Endodermal cell (in vitro differentiated cells): ENCODE measurements around the gene KLHDC9. TPM values are rescaled to one million over a fixed set of nuclear protein-coding genes. Genes with fewer than 3 reads are reported as not detected.

Source experiments
- DNase-seq: peaks from one replicate; pipeline ENCODE4 v3.0.0-alpha.2; 2017
- H3K27ac ChIP-seq: 2 replicates; pipeline ENCODE4 v1.5.1; 2013; ENCODE audit warnings: mild to moderate bottlenecking, low read depth, low read length, moderate library complexity
- H3K27me3 ChIP-seq: 2 replicates; pipeline ENCODE4 v1.6.1; 2013; ENCODE audit warnings: mild to moderate bottlenecking, low read length, moderate library complexity; ENCODE audit not compliant: insufficient read depth, control insufficient read depth, poor library complexity, severe bottlenecking
- H3K36me3 ChIP-seq: 2 replicates; pipeline ENCODE4 v1.7.0; 2013; ENCODE audit warnings: mild to moderate bottlenecking, low read length, moderate library complexity; ENCODE audit not compliant: control insufficient read depth, insufficient read depth
- H3K4me1 ChIP-seq: one replicate; pipeline ENCODE4 v1.7.0; 2013; ENCODE audit warnings: low read length; ENCODE audit not compliant: control insufficient read depth, insufficient read depth
- H3K4me3 ChIP-seq: 2 replicates; pipeline ENCODE4 v1.5.1; 2013; ENCODE audit warnings: mild to moderate bottlenecking, low read length, moderate library complexity
- H3K9ac ChIP-seq: 2 replicates; pipeline ENCODE4 v1.6.1; 2013; ENCODE audit warnings: mild to moderate bottlenecking, low read length, moderate library complexity; ENCODE audit not compliant: poor library complexity, severe bottlenecking; ENCODE audit errors: extremely low read depth
- H3K9me3 ChIP-seq: 2 replicates; pipeline ENCODE4 v1.6.1; 2013; ENCODE audit warnings: mild to moderate bottlenecking, low read length, moderate library complexity; ENCODE audit not compliant: control insufficient read depth
- H3K27ac Mint-ChIP-seq: 2 replicates; pipeline ENCODE4 v1.8.0; 2020; ENCODE audit warnings: mixed read lengths
- H3K27me3 Mint-ChIP-seq: 2 replicates; pipeline ENCODE4 v1.8.0; 2021; ENCODE audit warnings: mild to moderate bottlenecking, mixed read lengths; ENCODE audit not compliant: insufficient read depth
- H3K36me3 Mint-ChIP-seq: 2 replicates; pipeline ENCODE4 v1.8.0; 2020; ENCODE audit warnings: low read depth, mixed read lengths
- H3K4me1 Mint-ChIP-seq: 2 replicates; pipeline ENCODE4 v1.8.0; 2020; ENCODE audit warnings: mixed read lengths
- H3K4me3 Mint-ChIP-seq: 2 replicates; pipeline ENCODE4 v1.8.0; 2020; ENCODE audit warnings: mild to moderate bottlenecking, moderate library complexity, mixed read lengths
- H3K9me3 Mint-ChIP-seq: 2 replicates; pipeline ENCODE4 v1.8.0; 2020; ENCODE audit warnings: mild to moderate bottlenecking, mixed read lengths
- WGBS, 2 experiments: methylation state at CpG; one replicate each; pipeline versions ENCODE4 v1.1.5 to v1.1.7; 2013; ENCODE audit warnings: missing lambda C conversion rate in 2 of 2, mixed read lengths in 1 of 2; ENCODE audit not compliant: insufficient coverage in 1 of 2, insufficient read length in 1 of 2; 5-methylcytosine and 5-hydroxymethylcytosine counted together
- total RNA-seq, 2 donors: library from RNA; stranded (reverse); fragmentation: NEBNext Ultra II Directional in 1 of 2; extraction: Animal tissue kit (Norgen Biotek cat#: 25700) in 1 of 2; gene quantifications; 2 replicates in 1 of 2; 3 replicates in 1 of 2; pipeline ENCODE4 v1.2.1, GENCODE V29; 2021
- TF ChIP-seq, protein P1 (sequence below): fragments of 200-600 bp; sonication (generic); conservative IDR thresholded peaks from 2 replicates; pipeline ENCODE4 v1.5.0; 2021; ENCODE audit warnings: antibody characterized with exemption, mild to moderate bottlenecking

KLHDC9 gene
- total RNA-seq, 2 donors from 2014 or later = 14.6 to 25.4 TPM

DNA sequence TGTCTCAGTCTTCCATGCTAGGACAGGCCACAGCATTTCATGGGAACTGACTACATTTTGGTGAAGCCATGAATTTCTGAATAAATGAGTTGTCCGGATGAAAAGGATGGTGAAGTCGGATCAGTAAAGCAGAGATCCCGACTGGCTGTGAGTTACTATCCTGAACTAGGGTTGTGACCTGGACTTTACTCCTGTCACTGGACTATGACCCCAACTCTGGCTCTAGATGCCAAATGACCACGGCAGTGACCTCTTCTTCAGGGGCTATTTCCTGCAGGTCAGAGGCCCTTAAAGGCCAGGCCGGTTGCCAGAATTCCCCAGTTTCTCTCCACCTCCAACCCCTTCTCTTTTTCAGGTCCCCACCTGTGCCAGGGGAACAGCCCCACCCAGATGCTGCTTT lies 7.1 kb upstream of the KLHDC9 start:
- 96 to 100% methylated on average over 3 to 5 of the region's 5 CpGs for WGBS, 2 experiments
- Mint-ChIP-seq H3K36me3 (no peaks in the 10 kb centered on the region), H3K27me3 (peaks cover 8% of the 10 kb centered on the region), H3K4me3 (no peak overlapping the region), H3K27ac (no peak overlapping the region), H3K9me3 (no peaks in the 10 kb centered on the region), H3K4me1 (peaks cover 3% of the 10 kb centered on the region)
- TF ChIP-seq, protein P1, sequence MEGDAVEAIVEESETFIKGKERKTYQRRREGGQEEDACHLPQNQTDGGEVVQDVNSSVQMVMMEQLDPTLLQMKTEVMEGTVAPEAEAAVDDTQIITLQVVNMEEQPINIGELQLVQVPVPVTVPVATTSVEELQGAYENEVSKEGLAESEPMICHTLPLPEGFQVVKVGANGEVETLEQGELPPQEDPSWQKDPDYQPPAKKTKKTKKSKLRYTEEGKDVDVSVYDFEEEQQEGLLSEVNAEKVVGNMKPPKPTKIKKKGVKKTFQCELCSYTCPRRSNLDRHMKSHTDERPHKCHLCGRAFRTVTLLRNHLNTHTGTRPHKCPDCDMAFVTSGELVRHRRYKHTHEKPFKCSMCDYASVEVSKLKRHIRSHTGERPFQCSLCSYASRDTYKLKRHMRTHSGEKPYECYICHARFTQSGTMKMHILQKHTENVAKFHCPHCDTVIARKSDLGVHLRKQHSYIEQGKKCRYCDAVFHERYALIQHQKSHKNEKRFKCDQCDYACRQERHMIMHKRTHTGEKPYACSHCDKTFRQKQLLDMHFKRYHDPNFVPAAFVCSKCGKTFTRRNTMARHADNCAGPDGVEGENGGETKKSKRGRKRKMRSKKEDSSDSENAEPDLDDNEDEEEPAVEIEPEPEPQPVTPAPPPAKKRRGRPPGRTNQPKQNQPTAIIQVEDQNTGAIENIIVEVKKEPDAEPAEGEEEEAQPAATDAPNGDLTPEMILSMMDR = no peak
- no peaks in the 10 kb centered on the region for H3K9me3 ChIP-seq
- no peaks in the 10 kb centered on the region for H3K36me3 ChIP-seq
- H3K4me3 ChIP-seq = no peak overlapping the region
- DNase-seq = peak; percentile 29
- H3K4me1 ChIP-seq = no peaks in the 10 kb centered on the region
- H3K9ac ChIP-seq = no peak overlapping the region
- H3K27ac ChIP-seq = no peak overlapping the region
- H3K27me3 ChIP-seq = peaks cover 10% of the 10 kb centered on the region

DNA sequence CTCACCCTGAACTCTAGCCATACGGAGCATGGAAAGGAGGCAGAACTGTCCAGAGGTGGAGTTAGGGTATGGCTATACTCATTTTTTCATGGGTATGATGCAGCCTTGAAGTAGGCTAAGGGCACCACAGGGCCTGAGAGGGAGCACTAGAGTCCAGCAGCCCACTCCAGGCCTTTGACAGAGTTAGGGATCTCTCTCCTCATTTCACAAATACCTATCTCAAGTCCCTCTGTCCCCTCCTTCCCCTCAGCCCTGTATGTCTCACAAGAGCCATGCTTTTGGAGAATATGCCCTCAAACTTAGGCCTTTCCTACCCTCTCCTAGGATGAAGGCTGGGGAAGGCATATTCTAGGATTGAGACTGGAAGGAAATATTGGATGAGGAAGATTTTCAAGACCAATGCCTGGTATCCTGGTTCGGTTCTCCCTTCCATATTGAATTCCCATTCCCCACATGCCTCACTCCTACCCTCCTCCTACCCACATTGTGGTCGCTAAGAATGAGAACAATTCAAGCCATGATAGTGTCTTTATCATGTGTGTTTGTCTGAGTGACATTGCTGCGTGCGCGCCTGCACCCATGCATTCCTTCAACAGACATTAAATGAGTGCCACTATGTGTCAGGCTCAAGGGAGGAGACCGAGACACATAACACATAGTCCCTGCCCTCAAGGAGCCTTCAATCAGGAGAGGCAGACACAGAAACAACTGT lies 6.2 kb upstream of the KLHDC9 start:
- Histone ChIP-seq H3K4me3 (no peak overlapping the region), H3K4me1 (no peaks in the 10 kb centered on the region), H3K9me3 (no peaks in the 10 kb centered on the region), H3K36me3 (no peaks in the 10 kb centered on the region), H3K9ac (no peak overlapping the region), H3K27me3 (peaks cover 10% of the 10 kb centered on the region), H3K27ac (no peak overlapping the region)
- no peak overlapping the region for H3K4me3 Mint-ChIP-seq
- no peaks in the 10 kb centered on the region for H3K36me3 Mint-ChIP-seq
- H3K4me1 Mint-ChIP-seq = no peaks in the 10 kb centered on the region
- no peak overlapping the region for H3K27ac Mint-ChIP-seq
- DNase-seq = peak; percentile 21
- no peaks in the 10 kb centered on the region for H3K9me3 Mint-ChIP-seq
- H3K27me3 Mint-ChIP-seq = peaks cover 9% of the 10 kb centered on the region
- WGBS, 2 experiments = 97 to 98% methylated on average over 4 to 7 of the region's 7 CpGs
- TF ChIP-seq, protein P1 = no peak

DNA sequence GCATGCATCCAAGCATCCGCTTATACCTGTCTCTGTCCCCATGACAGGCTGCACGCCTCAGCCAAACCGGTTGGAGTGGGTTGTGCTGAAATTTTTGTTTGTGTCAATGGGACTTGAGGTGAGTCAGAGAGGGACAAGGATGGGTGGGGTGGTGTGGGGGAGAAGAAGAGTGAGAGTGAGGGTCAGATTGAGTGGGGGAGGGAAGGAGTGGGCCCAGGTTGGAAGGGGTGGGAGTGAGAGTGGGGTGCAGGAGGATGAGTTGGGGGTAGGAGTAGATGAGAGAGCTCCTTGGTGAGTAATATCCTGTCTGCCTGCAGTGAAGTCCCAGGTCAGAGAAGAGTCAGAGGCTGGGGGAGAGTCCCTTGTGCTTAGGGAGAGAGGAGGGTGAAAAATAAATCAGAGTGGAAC lies 5.5 kb upstream of the KLHDC9 start:
- TF ChIP-seq, protein P1 = no peak
- H3K27me3 ChIP-seq = peaks cover 10% of the 10 kb centered on the region
- H3K9me3 Mint-ChIP-seq = no peaks in the 10 kb centered on the region
- H3K4me1 ChIP-seq = no peaks in the 10 kb centered on the region
- H3K36me3 Mint-ChIP-seq = no peaks in the 10 kb centered on the region
- no peak overlapping the region for H3K27ac ChIP-seq
- H3K9me3 ChIP-seq = no peaks in the 10 kb centered on the region
- H3K9ac ChIP-seq = no peak overlapping the region
- H3K36me3 ChIP-seq = no peaks in the 10 kb centered on the region
- H3K4me3 Mint-ChIP-seq = no peak overlapping the region
- H3K27me3 Mint-ChIP-seq = peaks cover 10% of the 10 kb centered on the region
- no peak overlapping the region for H3K4me3 ChIP-seq
- peak; percentile 20 for DNase-seq
- H3K27ac Mint-ChIP-seq = no peak overlapping the region
- no peaks in the 10 kb centered on the region for H3K4me1 Mint-ChIP-seq
- WGBS, 2 experiments = 87% methylated on average over 3 of the region's 3 CpGs
